IPS-18a (cell line): ENCODE measurements around the gene COPS3.

Experiments used
- H3K27ac ChIP-seq: one replicate; pipeline ENCODE4 v1.5.1; 2013; ENCODE audit warnings: low read length
- H3K27me3 ChIP-seq: one replicate; pipeline ENCODE4 v1.6.1; 2013; ENCODE audit warnings: mild to moderate bottlenecking, low read length; ENCODE audit not compliant: control insufficient read depth, insufficient read depth
- H3K36me3 ChIP-seq: one replicate; pipeline ENCODE4 v1.6.1; 2013; ENCODE audit warnings: low read depth, low read length; ENCODE audit not compliant: control insufficient read depth
- H3K4me1 ChIP-seq: one replicate; pipeline ENCODE4 v1.6.1; 2013; ENCODE audit warnings: low read depth, low read length; ENCODE audit not compliant: control insufficient read depth
- H3K4me3 ChIP-seq: one replicate; pipeline ENCODE4 v1.5.1; 2013; ENCODE audit warnings: low read length
- H3K9ac ChIP-seq: one replicate; pipeline ENCODE4 v1.6.1; 2013; ENCODE audit warnings: mild to moderate bottlenecking, low read length, moderate library complexity
- H3K9me3 ChIP-seq: one replicate; pipeline ENCODE4 v1.6.1; 2013; ENCODE audit warnings: low read depth, low read length; ENCODE audit not compliant: control insufficient read depth

Gene COPS3

DNA sequence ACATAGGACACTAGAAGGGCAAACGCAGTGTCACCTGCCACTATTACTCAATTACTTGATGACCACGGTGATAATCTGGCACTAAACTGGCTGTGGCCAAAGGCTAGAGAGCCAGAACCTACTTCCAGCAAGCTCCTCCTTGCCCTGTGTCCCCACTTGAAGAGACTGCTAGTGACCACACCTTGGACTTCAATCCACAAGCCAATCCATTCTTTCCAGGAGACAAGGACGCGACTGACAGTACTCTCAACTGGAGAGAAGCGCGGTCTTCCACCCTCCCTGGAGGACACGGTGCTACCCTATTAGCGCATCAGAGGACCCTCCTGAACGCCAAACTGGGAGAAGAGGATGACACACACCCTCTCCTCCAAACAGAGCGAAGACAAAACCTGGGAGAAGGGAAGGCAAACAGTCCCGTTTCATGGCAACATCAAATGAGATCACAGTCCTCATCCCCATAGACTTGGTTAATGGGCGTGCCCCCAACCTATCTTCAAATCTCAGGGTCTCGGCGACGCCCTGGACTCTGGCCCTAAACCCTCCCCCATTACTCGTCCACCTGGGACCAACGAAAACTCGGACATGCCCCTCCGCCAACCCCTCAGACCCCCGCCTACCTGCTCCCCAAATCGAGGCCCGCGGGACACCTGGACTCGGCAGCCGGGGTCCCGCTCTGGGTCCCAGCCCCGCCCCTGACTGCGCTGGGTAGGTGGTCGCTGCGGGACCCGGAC is 44.6 kb downstream of the COPS3 start:
- Histone ChIP-seq H3K27me3 (no peaks in the 10 kb centered on the region), H3K9me3 (no peaks in the 10 kb centered on the region), H3K27ac (peak overlapping the region; percentile 100), H3K36me3 (peaks cover 12% of the 10 kb centered on the region), H3K9ac (peak overlapping the region; percentile 96), H3K4me3 (peak overlapping the region; percentile 97), H3K4me1 (peaks cover 9% of the 10 kb centered on the region)

DNA sequence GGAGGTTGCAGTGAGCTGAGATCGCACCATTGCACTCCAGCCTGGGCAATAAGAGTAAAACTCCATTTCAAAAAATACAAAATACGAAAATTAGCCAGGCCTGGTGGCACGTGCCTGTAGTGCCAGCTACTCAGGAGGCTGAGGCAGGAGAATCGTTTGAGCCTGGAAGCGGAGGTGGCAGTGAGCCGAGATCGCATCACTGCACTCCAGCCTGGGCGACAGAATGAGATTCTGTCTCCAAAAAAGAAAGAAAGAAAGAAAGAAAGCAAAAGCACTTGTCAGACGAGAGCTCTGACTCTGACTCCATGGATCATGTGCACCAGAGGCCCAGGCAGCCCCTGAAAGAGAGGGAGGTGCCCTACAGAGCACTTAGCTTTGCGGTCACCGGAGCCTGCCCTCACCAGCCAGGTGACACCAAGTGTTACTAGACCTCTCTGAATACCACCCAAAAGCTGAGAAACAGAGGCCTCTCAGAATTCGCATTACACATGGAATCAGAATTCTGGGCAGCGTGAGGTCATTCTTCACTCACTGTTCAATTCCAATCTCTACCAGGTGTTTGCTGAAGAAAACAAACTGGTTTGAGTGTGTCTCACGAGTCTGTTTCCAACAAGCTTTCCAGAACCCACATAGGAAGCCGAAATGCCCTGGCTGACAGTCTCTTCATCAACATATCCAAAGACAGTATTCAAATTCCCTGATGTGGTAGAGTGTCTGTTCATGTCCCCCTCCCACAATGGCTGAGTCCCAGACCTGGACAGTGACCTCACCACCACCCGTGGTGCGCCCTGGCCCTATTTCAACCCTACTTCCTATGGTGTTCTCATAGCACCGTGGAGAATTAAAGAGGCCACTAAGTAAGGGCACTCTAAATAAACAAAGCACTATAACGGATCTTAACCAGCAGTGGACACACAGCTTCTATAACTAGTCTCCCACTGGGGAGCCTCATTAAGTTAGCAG is 45.6 kb downstream of the COPS3 start:
- Histone ChIP-seq H3K27ac (no peak overlapping the region), H3K9ac (no peak overlapping the region)

DNA sequence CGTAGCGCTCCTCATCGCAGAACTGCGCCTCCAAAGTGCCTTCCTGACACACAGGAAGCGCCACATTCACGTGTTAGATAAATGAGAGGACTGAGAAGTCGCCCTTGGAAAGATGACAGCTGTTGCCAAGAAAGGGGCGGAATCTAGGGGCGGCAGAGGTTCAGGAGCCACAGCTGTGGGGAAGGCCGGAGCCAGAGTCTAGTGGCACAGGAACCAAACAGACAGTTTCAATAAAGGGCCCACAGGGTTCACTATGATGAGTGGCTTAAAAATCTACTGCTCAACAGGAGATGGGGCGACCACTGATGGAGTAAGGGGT is 48.8 kb downstream of the COPS3 start:
- Histone ChIP-seq H3K4me3 (no peak overlapping the region), H3K27ac (no peak overlapping the region), H3K9ac (no peak overlapping the region), H3K4me1 (peaks cover 9% of the 10 kb centered on the region), H3K9me3 (no peaks in the 10 kb centered on the region), H3K36me3 (peaks cover 47% of the 10 kb centered on the region), H3K27me3 (no peaks in the 10 kb centered on the region)

More for the DNA sequence above, 45.6 kb downstream of the COPS3 start:
- peaks cover 17% of the 10 kb centered on the region for H3K36me3 ChIP-seq
- peak overlapping the region; percentile 97 for H3K4me3 ChIP-seq
- peaks cover 9% of the 10 kb centered on the region for H3K4me1 ChIP-seq
- H3K27me3 ChIP-seq = no peaks in the 10 kb centered on the region
- no peaks in the 10 kb centered on the region for H3K9me3 ChIP-seq

DNA sequence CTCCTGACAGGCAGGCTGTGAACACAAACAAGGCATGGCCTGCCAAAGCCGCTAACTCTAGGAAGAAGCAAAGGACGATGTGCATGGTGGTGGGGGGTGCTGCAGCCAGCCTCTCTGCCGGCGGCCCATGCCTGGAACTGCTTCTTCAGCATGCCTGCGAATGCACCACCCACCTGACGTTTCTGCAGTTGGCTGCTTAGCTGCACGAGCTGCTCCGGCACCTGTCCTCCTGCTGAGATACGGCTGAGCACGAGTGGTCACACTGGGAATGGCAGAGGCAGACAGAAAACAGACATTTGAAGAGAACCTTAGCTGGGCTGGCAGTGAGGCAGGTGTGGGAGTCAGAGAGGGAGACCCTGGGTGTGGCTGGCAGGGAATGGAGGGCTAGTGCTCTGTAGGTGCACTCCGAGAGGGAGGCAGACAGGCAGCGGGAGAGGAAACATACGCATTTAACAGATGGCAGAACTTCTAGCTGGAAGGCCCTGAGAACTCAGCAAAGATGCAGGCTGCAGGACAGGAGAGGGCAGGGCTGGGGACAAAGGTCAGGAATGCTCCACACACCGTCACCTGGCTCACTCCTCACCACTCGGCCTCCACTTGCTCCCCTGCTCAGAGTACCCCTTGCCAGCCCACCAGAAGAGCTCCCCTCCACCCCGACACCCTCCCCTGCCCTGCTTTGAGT is 49.3 kb downstream of the COPS3 start:
- Histone ChIP-seq H3K4me1 (peaks cover 9% of the 10 kb centered on the region), H3K4me3 (no peak overlapping the region), H3K27me3 (no peaks in the 10 kb centered on the region), H3K27ac (no peak overlapping the region), H3K9me3 (no peaks in the 10 kb centered on the region), H3K36me3 (peaks cover 52% of the 10 kb centered on the region), H3K9ac (no peak overlapping the region)

DNA sequence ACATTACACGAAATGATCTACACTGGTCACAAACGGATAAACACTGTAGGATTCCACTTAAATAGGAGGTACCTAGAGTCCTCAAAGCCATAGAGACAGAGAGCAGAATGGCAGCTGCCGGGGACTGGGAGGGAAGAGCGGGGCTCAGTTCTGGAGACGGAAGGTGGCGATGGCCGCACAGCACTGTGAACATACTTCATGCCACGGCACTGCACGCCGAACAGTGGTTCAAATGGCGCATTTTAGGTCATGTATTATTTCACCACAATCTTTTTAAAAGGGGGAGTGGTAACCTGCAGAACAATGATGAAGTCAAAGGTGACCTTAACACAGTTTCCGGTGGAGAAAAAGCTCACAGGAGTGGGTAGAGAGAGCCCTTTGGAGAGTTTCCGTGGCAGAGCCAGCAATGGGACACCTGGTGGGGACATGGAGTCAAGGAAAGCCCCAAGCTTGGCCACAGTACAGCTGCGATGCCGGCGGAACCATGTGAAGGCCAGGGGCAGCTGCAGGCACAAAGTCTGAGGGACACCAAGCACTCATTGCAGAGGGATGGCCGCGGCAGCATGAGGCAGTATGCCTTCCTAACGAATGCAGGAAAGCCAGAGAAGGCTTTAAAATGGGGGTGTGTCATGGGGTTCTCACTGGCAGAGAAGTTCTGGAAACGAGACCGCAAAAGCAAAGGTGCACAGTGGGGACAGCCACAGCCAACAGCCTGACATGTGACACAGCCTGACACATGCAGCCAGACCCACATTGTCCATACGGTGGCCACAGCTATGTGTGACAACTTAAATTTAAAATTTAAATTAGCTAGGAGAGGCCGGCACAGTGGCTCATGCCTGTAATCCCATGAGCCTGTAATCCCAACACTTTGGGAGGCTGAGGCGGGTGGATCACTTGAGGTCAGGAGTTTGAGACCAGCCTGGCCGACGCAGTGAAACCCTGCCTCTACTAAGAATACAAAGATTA is 51.3 kb downstream of the COPS3 start:
- Histone ChIP-seq H3K4me3 (no peak overlapping the region), H3K4me1 (no peaks in the 10 kb centered on the region), H3K36me3 (peaks cover 71% of the 10 kb centered on the region), H3K9me3 (no peaks in the 10 kb centered on the region), H3K27me3 (no peaks in the 10 kb centered on the region), H3K9ac (no peak overlapping the region), H3K27ac (no peak overlapping the region)

DNA sequence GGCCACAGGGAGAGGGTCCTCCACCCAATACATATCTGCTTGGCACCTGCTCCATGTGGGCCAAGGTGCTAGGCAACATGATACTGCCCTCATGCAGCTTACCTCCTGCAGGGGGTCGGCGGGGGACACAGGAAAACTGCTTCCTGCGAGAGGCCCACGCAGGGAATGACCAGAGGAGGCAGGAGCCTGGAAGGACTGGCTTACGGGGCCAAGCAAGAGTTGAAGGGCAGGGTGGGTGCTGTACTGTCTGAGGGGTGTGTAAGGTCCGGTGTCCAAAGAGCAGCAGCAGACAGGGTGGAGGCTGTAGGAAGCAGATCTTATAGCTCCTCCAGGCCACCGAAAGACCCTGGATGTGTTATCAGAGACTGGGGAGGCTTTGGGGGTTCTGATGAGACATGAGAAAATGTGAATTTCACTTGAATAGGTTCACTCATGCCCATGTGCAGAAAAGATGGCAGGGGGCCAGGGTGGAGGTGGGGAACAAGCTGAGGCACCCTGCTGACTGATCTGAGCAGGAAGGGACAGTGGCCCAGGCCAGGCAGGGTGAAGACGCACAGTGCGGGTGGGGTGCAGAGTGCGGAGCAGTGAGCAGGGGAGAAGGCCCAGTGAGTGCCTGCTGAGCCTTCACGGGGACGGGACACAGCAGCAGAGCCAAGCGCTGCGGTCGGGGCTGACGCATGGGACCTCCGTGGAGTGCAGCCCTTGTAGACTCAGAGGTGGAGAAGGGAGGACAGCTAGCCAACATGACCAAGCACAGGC is 52.3 kb downstream of the COPS3 start:
- Histone ChIP-seq H3K27ac (no peak overlapping the region), H3K4me1 (no peaks in the 10 kb centered on the region), H3K9ac (no peak overlapping the region), H3K27me3 (no peaks in the 10 kb centered on the region), H3K36me3 (peaks cover 81% of the 10 kb centered on the region), H3K4me3 (no peak overlapping the region), H3K9me3 (no peaks in the 10 kb centered on the region)

DNA sequence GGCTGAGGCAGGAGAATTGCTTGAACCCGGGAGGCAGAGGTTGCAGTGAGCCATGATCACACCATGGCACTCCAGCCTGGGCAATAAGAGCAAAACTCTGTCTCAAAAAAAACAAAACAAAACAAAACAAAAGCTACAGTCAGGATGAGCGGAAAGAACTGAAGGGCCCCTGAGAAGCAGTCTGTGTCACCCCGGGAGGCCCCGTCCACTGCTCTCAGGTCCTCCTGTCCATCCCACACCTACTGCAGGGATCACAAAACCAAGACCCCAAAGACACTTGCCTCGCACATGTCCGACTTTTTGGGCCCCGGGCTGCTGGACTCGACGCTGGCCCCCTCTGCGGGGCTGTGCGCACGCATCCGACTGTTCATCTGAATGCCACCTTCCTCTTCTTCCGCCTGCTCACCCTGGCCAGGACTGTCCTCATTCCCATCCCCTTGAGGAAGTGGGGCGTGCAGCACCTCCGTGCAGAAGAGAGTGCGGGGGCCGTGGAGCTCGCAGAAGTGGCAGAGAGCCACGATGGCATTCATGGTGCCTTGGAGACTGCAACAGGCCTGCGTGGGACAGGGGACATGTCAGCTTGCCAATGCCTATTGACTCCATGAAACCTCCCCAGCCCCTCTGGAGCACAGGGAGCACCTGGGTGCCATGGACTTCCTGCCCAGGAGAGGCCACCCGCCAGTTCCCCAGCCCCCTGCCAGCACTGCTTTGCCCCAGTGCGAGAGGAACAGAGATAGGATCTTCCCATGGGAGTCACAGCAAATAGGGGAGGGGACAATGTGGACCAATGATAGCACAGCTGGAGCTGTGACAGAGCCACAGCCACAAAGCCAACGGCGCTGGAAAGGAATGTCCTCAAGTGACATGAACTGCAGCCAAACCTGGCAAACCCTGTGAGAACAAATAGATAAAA is 53.2 kb downstream of the COPS3 start:
- Histone ChIP-seq H3K4me1 (no peaks in the 10 kb centered on the region), H3K27me3 (no peaks in the 10 kb centered on the region), H3K4me3 (no peak overlapping the region), H3K36me3 (peaks cover 89% of the 10 kb centered on the region), H3K9ac (no peak overlapping the region), H3K27ac (no peak overlapping the region), H3K9me3 (no peaks in the 10 kb centered on the region)

DNA sequence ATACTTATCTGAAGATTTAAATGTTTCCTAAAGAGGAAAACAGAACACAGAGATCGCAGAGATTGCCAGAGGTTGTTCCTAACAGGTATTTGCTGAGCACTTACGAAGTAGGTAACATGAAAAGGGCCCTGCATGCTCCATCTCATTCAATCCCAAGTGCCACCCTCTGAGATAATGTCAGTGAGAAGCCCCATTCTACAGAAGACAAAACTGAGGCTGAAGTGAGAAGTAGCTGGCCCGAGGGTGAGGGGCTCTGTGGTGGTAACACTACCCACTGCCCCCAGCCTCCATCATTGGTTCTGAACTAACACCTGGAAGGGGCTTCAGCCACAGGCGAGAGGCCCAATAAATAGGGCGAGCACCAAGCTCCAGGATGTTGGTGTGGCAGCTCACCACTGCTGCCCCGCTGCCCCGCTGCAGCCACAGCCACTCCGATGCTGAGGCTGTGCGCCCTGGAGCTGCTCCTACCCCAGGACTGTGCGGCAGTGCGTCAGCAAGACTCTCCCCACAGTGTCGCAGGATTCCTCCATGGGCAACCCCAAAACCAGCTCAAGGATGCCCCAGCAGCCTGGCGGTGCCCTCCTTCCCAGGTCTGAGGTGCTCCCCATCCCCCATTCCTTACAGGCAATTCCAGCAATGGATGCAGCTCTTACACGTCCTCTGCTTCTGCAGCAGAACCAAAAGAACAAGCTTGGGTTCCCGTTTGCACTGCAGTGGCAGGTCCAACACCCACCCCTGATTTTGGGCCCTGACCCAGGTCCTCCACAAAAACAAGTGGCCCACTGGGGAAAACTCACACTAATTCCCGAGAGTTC is 54.4 kb downstream of the COPS3 start:
- no peaks in the 10 kb centered on the region for H3K27me3 ChIP-seq
- H3K36me3 ChIP-seq = peaks cover 90% of the 10 kb centered on the region
- H3K9me3 ChIP-seq = no peaks in the 10 kb centered on the region
- H3K4me3 ChIP-seq = no peak overlapping the region
- no peak overlapping the region for H3K9ac ChIP-seq
- H3K4me1 ChIP-seq = no peaks in the 10 kb centered on the region
- no peak overlapping the region for H3K27ac ChIP-seq

DNA sequence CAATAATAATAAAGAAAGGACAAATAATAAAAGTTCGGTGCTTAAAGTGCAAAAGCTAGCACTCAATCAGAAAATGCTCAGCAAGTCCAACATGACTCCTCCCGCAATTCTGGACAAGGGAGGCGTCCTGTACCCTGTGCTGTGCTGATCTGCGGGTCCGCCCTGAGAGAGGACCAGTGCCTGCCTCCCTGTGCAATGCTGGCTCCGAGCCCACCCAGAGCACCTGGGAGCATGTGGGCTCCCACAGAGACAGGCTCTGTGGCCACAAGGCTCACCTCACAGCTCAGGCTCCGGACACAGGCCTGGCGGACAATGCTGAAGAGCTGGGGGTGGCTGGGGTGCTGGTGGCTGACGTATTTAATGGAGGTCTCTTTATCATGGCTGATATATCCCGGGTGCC is 55.1 kb downstream of the COPS3 start:
- Histone ChIP-seq H3K4me3 (no peak overlapping the region), H3K4me1 (no peaks in the 10 kb centered on the region), H3K27me3 (no peaks in the 10 kb centered on the region), H3K9ac (no peak overlapping the region), H3K36me3 (peaks cover 95% of the 10 kb centered on the region), H3K9me3 (no peaks in the 10 kb centered on the region), H3K27ac (no peak overlapping the region)
